ENCODE data around the gene APOL4.

GRCh38 chr22:36206255-36206654, 4.6 kb upstream of the APOL4 start:
- TF ChIP-seq MXI1 (IDR thresholded peaks at IDR 0.05; ENCODE audit: borderline replicate concordance, low read depth, low read length) (no peak), CEBPB (IDR thresholded peaks at IDR 0.05; ENCODE audit: low read depth, low read length) (no peak), RCOR1 (IDR thresholded peaks at IDR 0.05; ENCODE audit: insufficient replicate concordance, low read length) (no peak), FOS (IDR thresholded peaks at IDR 0.05; ENCODE audit: low read depth, low read length) (no peak), BHLHE40 (IDR thresholded peaks at IDR 0.05; ENCODE audit: low read depth, low read length) (no peak), ELK1 (IDR thresholded peaks at IDR 0.05; ENCODE audit: borderline replicate concordance, low read depth, low read length) (no peak)
- TF ChIP-seq, protein P1, sequence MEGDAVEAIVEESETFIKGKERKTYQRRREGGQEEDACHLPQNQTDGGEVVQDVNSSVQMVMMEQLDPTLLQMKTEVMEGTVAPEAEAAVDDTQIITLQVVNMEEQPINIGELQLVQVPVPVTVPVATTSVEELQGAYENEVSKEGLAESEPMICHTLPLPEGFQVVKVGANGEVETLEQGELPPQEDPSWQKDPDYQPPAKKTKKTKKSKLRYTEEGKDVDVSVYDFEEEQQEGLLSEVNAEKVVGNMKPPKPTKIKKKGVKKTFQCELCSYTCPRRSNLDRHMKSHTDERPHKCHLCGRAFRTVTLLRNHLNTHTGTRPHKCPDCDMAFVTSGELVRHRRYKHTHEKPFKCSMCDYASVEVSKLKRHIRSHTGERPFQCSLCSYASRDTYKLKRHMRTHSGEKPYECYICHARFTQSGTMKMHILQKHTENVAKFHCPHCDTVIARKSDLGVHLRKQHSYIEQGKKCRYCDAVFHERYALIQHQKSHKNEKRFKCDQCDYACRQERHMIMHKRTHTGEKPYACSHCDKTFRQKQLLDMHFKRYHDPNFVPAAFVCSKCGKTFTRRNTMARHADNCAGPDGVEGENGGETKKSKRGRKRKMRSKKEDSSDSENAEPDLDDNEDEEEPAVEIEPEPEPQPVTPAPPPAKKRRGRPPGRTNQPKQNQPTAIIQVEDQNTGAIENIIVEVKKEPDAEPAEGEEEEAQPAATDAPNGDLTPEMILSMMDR (conservative IDR thresholded peaks at IDR 0.05; ENCODE audit: low read depth, low read length) = no peak
